GM12891 (cell line): ENCODE results near the gene KCNMA1.

Experiments
- DNase-seq: peaks from one replicate; pipeline ENCODE4 v3.0.0; 2011; ENCODE audit warnings: low spot score; ENCODE audit not compliant: insufficient read length
- FAIRE-seq: peaks from 2 replicates; lab custom pipeline; 2011; peaks lifted over from hg19 to GRCh38; lab: Jason Lieb, UNC
- PAX5 ChIP-seq: IDR thresholded peaks from 2 replicates; pipeline ENCODE4 v1.6.1; 2011; ENCODE audit warnings: low read length, moderate library complexity, mild to moderate bottlenecking; ENCODE audit not compliant: insufficient read depth, severe bottlenecking
- POLR2A ChIP-seq: IDR thresholded peaks from 2 replicates; pipeline ENCODE4 v1.6.1; 2011; ENCODE audit warnings: low read depth, low read length, control low read depth
- POLR2AphosphoS5 ChIP-seq: IDR thresholded peaks from 2 replicates; pipeline ENCODE4 v1.6.1; 2011; ENCODE audit warnings: low read depth, low read length, control low read depth
- POU2F2 ChIP-seq: IDR thresholded peaks from 2 replicates; pipeline ENCODE4 v1.6.1; 2011; ENCODE audit warnings: low read depth, mild to moderate bottlenecking, control low read depth, low read length, moderate library complexity
- SPI1 ChIP-seq: IDR thresholded peaks from 2 replicates; pipeline ENCODE4 v1.6.1; 2011; ENCODE audit warnings: low read depth, low read length, control low read depth
- TAF1 ChIP-seq: IDR thresholded peaks from 2 replicates; pipeline ENCODE4 v1.6.1; 2011; ENCODE audit warnings: low read depth, low read length, control low read depth

Gene KCNMA1

DNA sequence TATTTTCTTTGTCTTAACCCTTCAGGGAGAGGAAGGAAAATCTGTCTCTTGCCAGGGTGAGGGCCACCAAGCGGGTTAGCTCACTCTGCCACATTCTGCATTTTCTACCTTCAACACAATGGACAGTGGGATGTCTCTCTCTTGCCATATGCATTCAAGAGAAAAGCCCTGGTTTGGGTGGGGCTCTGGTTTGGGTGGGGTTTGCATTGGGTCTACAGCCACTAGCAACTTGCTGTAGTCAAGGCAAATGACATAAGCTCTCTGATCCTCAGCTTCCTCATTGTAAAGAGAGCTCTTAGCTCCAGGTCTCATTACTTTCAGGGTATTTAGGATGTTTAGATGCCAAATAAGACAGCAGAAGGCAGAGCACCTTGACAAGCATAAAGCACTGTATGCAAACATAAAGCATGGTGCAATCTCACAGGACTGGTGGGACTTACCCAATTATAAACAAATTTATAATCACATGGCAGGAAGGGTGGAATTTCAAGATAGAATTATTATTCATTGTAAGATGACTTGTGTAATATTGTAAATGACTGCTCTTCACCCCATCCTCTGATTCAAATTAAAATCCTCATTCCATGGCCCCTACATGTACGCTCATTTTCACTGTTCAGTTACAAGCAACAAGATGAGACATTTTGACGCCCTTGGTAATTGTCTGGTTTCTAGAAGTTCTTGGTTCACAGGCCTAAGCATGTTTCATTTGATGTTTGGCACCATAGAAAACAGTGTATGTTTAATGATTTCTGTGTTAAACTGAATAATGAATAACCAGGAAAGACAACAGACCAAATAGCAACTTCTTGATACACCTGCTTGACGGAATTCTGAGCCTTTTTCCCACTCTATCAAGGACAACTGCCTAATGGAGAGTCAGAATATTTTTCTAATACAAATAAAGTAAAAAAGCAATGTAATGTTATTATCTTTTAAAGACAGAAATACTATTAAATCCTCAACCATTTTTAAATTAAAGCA lies 258.9 kb downstream of the KCNMA1 start:
- TF ChIP-seq POLR2A (no peak), SPI1 (no peak), POLR2AphosphoS5 (no peak), TAF1 (no peak), POU2F2 (no peak), PAX5 (no peak)
- DNase-seq (no peak), FAIRE-seq (no peak)

DNA sequence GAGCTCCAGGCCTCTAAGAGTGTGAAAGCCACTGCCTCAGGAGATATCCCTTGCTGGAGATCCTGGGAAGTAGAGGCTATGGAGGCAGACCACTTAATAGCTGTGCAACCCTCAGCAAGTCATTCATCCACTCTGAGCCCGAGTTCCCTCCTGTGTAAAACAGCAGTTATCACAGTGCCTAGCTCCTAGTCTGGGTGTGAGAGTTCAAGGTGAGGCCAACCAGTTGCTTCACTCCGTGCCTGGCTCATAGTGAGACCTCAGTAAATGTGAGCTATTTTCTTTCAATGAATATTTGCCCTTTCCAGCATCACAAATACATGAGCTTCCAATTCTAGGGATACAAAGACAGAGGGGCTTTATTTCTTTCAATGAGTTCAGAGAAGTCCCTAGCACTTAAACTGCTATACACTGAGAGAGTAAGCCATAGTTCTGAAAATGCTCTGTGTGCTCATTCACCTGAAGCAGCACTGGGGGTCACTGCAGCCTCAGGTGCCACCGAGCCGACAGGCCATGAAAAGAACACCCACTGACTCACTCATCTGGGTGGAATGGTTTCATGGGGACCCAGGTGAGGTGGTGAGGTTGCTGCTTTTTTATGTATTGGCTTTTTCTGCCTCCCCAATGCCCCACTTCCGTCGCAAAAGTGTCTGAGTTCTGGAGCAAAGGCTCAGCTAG lies 259.8 kb downstream of the KCNMA1 start:
- FAIRE-seq: no peak
- no peak for TF ChIP-seq POLR2A
- no peak for TF ChIP-seq POLR2AphosphoS5
- no peak for TF ChIP-seq SPI1
- TF ChIP-seq POU2F2: no peak
- no peak for TF ChIP-seq PAX5
- TF ChIP-seq TAF1: no peak
- no peak for DNase-seq

DNA sequence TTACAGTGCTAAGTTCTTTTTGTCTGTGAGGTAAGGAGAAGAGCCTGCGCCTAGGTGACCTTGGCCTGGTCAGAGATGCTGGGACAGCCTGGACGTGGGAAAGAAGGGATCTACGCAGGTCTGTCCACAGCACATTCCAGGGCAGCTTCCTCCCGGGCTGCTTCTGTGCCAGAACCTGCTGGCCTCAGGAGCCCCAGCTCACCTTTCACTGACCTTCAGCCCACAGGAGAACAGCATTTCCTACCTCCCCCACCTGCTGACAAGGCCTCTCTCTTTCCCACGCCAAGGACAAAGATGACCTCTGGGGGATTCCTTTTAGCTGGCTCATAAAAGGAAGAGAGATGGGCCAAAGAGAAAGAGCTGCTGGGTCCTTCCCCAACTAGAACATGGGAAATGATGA lies 260.6 kb downstream of the KCNMA1 start:
- DNase-seq (no peak), FAIRE-seq (no peak)
- no peak for TF ChIP-seq SPI1
- TF ChIP-seq POLR2AphosphoS5: no peak
- no peak for TF ChIP-seq POU2F2
- no peak for TF ChIP-seq TAF1
- no peak for TF ChIP-seq POLR2A
- no peak for TF ChIP-seq PAX5

DNA sequence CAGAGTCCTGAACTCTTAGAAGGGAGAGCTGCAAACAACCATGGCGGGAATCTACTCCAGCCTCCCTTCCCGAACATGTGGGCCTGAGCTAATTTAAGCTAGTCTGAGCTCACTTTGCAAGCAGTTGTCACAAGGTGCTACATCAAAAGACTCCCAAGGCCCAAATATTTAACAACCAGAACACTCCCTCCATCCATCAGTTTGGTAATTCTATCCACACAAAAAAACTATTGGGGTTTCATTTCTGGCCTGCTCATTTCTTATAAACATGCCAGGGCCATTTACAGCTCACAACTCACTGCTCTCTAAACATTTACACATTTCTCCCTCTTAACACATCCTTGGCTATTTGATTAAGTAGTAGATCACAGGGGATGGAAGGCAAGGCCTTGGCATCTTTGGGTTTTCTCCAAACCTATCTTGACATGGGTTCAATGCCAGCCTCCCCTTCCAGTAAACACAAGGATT lies 263.4 kb downstream of the KCNMA1 start:
- FAIRE-seq (no peak), DNase-seq (no peak)
- no peak for TF ChIP-seq SPI1

DNA sequence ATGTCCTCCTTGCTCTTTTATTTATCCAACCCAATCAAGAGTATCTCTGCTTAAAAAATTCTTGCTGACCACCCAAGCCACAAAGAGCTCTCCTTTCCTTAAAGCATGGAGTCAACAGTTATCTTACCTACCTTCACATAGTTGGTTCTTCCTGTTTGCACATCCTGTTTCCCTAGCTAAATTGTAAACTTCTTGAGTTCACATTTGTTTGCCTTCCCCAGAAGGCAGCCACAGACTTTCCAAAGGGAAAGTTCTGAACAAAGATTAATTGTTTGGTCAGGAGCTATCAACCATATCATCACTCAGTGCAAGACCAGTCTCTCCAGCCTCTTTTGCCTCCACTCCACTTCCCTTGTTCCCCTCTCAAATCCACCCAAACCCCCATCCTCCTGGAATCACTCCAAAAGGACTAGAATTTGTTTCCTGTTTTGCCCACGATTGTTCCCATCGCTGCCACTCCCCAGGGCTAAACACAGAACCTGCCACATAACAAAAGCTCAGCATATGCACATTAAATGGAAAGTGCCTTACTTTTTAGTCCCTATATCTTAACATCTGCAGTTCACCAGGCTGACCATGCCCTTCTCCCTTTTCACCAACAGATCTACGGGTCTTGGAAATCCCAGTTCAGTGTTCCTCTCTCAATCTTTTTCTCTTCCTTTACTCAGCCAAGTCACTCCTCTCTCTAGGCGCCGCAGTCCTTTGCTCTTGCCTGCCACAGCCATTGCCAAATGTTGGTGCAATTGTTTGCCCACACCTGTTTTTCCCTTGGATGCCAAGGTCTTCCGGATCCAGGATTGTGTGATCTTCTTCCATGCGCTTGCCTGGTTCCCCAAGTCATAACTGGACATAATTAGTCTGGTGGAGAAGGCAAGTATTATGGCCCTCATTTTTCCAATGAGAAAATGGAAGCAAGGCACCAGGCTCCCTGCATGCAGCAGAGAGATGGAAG lies 265.5 kb downstream of the KCNMA1 start:
- FAIRE-seq: no peak
- TF ChIP-seq TAF1 (no peak), POLR2AphosphoS5 (no peak), POLR2A (no peak), PAX5 (no peak), POU2F2 (no peak), SPI1 (no peak)
- DNase-seq: no peak

DNA sequence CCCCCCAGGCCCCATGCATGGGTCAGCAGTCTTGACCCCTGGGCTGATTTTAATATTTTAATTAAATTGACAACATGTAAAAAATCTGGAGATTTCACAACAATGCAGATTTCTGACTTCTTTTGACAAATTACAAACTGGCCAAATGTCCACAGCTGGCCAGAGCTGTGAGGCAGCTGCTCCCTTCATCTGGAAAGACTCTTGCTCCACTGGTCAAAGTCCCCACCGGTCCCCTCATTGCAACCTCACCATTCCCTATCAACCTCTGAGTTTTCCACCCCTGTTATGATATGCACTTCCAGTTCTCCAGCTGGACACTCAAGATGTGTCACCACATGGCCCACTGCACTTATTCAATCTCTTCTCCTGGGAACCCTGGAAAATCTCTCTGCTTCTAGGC lies 266.2 kb downstream of the KCNMA1 start:
- TF ChIP-seq PAX5 (no peak), POLR2AphosphoS5 (no peak), POU2F2 (no peak), TAF1 (no peak), POLR2A (no peak), SPI1 (no peak)
- FAIRE-seq: no peak
- DNase-seq: no peak

DNA sequence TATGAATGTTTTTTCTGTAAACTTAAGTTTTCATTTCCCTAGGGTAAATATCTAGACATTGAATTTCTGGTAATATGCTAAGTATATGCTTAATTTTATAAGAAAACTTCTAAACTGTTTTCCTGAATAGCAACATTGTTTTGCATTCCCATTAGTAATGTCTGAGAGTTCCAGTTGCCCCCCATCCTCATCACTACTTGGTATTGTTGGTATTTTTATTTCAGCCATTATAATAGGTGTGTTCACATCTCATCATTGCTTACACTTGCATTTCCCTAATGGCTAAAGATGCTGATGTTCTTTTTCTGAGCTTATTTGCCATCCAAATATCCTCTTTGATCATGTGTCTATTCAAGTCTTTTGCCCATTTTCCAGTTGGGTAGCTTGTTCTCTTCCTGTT lies 269.6 kb downstream of the KCNMA1 start:
- no peak for DNase-seq
- no peak for FAIRE-seq
- TF ChIP-seq TAF1: no peak
- no peak for TF ChIP-seq POU2F2
- no peak for TF ChIP-seq POLR2A
- no peak for TF ChIP-seq POLR2AphosphoS5
- no peak for TF ChIP-seq SPI1
- no peak for TF ChIP-seq PAX5

DNA sequence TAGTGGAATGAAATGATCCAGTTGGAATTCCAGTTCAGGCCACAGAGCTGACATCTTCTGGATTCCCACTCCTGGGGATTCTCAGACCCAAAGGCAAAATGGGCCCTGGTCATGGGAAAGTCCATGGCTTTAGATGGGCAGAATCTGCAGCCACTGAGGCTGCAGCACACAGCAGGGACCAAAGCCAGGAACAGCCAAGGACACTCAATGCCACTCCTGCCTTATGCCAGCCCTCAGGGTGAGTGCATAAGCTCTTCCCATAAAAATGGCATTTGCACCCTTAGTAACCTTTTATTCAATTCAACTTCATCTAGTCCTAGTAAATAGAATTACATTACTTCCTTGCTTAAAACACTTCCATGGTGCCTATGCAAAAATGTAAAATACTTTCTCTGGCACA lies 274.4 kb downstream of the KCNMA1 start:
- no peak for FAIRE-seq
- no peak for TF ChIP-seq POU2F2
- TF ChIP-seq POLR2AphosphoS5: no peak
- no peak for DNase-seq

DNA sequence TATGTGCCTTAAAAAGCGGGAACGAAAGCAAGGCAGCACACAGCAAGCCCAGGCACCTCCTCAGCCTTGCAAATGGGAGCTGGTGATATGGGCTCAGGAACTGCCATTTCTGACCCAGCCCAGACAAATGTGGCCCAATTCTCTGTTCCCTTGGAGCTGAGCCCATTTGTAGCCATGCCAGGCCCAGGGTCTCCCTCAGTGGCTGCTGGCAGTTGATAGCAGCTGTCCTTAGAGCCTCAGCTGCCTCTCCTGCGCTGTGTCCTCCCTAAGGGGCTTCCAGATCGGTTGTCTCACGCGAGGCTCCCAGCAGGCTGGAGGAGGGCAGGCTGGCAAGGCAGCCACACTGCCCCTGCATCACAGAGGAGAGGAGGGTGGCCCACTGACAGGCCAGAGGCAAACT lies 275.8 kb downstream of the KCNMA1 start:
- no peak for TF ChIP-seq TAF1
- TF ChIP-seq PAX5: no peak
- TF ChIP-seq SPI1: no peak
- no peak for TF ChIP-seq POLR2A
- no peak for TF ChIP-seq POLR2AphosphoS5
- no peak for TF ChIP-seq POU2F2

More for the DNA sequence above, 275.8 kb downstream of the KCNMA1 start:
- DNase-seq: no peak
- no peak for FAIRE-seq
